HEK293T (cell line): Measurements from ENCODE around the gene SDR42E2.
A peak's percentile ranks its signal among the peaks of the same experiment; 100 is the strongest.

Source experiments
- CTCF ChIA-PET: fragments of 350-600 bp; formaldehyde crosslinking; extraction: SDS; loops from one replicate; lab custom pipeline; 2021; ENCODE audit warnings: antibody characterized with exemption, inconsistent platforms; lab: Yijun Ruan, JAX
- POLR2A ChIA-PET: fragments of 350-600 bp; formaldehyde crosslinking; extraction: SDS; loops from one replicate; lab custom pipeline; 2020; ENCODE audit warnings: antibody characterized with exemption, inconsistent platforms; lab: Yijun Ruan, JAX
- DNase-seq: peaks from one replicate; pipeline ENCODE4 v3.0.0; 2012; ENCODE audit warnings: mixed read lengths; ENCODE audit errors: extremely low spot score
- ARNT ChIP-seq: fragments of 450-650 bp; IDR thresholded peaks from 2 replicates; pipeline ENCODE4 v1.6.1; 2017; ENCODE audit warnings: mild to moderate bottlenecking
- BHLHE40 ChIP-seq: fragments of 450-650 bp; IDR thresholded peaks from 2 replicates; pipeline ENCODE4 v1.6.1; 2016; ENCODE audit warnings: mild to moderate bottlenecking, moderate library complexity, borderline replicate concordance
- CTBP1 ChIP-seq: fragments of 450-650 bp; IDR thresholded peaks from 2 replicates; pipeline ENCODE4 v1.6.1; 2016; ENCODE audit warnings: borderline replicate concordance
- ELF4 ChIP-seq: fragments of 450-650 bp; IDR thresholded peaks from 2 replicates; pipeline ENCODE4 v1.6.1; 2017; ENCODE audit warnings: antibody characterized with exemption
- FOXA1 ChIP-seq: fragments of 450-650 bp; IDR thresholded peaks from 2 replicates; pipeline ENCODE4 v1.6.1; 2016; ENCODE audit warnings: mild to moderate bottlenecking
- FOXK2 ChIP-seq: fragments of 450-650 bp; IDR thresholded peaks from 2 replicates; pipeline ENCODE4 v1.6.1; 2016; ENCODE audit warnings: mild to moderate bottlenecking
- FOXM1 ChIP-seq: fragments of 450-650 bp; IDR thresholded peaks from 2 replicates; pipeline ENCODE4 v1.6.1; 2017; ENCODE audit warnings: mild to moderate bottlenecking, borderline replicate concordance
- HDGF ChIP-seq: fragments of 450-650 bp; IDR thresholded peaks from 2 replicates; pipeline ENCODE4 v1.6.1; 2017; ENCODE audit warnings: antibody characterized with exemption, borderline replicate concordance
- L3MBTL2 ChIP-seq: fragments of 450-650 bp; conservative IDR thresholded peaks from 2 replicates; pipeline ENCODE4 v1.6.1; 2016; ENCODE audit warnings: mild to moderate bottlenecking
- LEF1 ChIP-seq: fragments of 450-650 bp; IDR thresholded peaks from 2 replicates; pipeline ENCODE4 v1.6.1; 2017; ENCODE audit warnings: mild to moderate bottlenecking, borderline replicate concordance
- NFRKB ChIP-seq: fragments of 450-650 bp; IDR thresholded peaks from 2 replicates; pipeline ENCODE4 v1.6.1; 2016; ENCODE audit warnings: mild to moderate bottlenecking, moderate library complexity
- SP1 ChIP-seq: fragments of 450-650 bp; IDR thresholded peaks from 2 replicates; pipeline ENCODE4 v1.6.1; 2017
- SUZ12 ChIP-seq: fragments of 450-650 bp; IDR thresholded peaks from 2 replicates; pipeline ENCODE4 v1.6.1; 2016; ENCODE audit warnings: mild to moderate bottlenecking
- TARDBP ChIP-seq: fragments of 450-650 bp; IDR thresholded peaks from 2 replicates; pipeline ENCODE4 v1.6.1; 2016
- ZNF384 ChIP-seq: fragments of 450-650 bp; IDR thresholded peaks from 2 replicates; pipeline ENCODE4 v1.6.1; 2016
- TF ChIP-seq, protein P1 (sequence below): fragments of 450-650 bp; IDR thresholded peaks from 2 replicates; pipeline ENCODE4 v1.6.1; 2016

The SDR42E2 gene

DNA sequence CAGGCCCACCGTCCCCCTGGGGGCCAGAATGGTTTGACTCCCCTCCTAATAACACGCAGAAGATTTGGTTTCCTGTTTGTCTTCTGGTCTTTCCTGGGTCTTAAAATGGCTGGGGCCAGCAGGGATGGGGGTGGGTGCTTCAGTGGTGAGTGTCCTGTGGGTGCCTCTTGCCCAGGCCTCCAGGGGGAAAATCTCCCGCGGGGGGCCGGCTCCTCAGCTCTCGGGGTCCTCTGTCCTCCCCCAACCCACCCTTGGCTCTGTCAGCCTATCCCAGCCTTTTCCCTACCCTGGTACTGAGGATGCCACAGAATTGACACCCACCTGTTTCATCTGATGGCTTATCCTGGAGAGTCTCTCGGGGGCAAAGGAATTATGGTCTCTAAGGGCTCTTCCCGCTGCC lies 23.8 kb upstream of the SDR42E2 start:
- TF ChIP-seq LEF1 (no peak), FOXK2 (no peak), FOXA1 (no peak)
- no peak for DNase-seq
- POLR2A ChIA-PET, result no interaction called here
- CTCF ChIA-PET, result no interaction called here

DNA sequence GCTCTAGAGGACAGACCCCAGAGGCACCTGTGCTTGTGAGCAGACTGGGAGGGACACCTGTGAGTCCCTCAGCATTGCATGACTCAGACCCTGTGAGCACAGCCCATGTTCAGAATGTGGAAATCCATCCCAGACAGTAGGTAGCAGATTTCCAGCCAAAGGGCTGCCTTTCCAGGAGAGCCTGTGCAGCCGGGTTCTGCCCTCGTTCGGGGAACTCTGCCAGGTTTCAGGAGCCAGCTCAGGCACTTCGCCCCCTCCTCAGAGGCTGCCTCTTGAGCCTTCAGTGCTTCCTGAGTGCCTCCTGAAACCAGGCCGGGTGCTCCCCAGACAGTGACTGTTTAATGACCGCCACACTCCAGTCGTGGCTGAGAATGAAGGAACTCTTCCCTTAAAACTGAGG lies 23.3 kb upstream of the SDR42E2 start:
- no peak for DNase-seq
- TF ChIP-seq CTBP1, result no peak
- TF ChIP-seq BHLHE40, result no peak
- POLR2A ChIA-PET, result no interaction called here
- CTCF ChIA-PET, result interaction anchor here (1.4 kb wide), 1 partner anchor 44 kb away, joined by 3 read pairs; no protein-coding TSS in a partner anchor

DNA sequence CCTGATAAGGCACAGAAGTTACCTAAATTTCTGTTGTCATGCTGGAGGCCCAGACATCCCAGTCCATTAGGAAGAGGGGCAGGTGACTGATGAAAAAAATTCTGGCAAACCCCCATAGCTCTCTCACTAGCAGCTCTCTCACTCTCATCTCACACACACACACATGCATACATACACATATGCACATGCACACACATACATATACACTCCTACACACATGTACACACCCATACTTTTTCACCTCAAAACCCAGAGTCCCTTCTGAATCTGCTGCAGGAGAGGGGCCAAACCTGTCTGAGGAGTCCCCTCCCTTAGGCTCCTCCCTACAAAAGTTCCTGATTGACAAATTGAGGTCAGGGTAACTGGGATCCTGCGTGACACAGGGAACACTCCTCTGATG lies 22.6 kb upstream of the SDR42E2 start:
- DNase-seq, result no peak
- ChIA-PET CTCF (interaction anchor here (0.6 to 1.4 kb wide), 3 partner anchors 8 to 43 kb away, joined by 3 read pairs; no protein-coding TSS in a partner anchor), POLR2A (no interaction called here)
- no peak for TF ChIP-seq ZNF384
- TF ChIP-seq, protein P1, sequence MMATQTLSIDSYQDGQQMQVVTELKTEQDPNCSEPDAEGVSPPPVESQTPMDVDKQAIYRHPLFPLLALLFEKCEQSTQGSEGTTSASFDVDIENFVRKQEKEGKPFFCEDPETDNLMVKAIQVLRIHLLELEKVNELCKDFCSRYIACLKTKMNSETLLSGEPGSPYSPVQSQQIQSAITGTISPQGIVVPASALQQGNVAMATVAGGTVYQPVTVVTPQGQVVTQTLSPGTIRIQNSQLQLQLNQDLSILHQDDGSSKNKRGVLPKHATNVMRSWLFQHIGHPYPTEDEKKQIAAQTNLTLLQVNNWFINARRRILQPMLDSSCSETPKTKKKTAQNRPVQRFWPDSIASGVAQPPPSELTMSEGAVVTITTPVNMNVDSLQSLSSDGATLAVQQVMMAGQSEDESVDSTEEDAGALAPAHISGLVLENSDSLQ, result no peak
- TF ChIP-seq TARDBP, result no peak
- TF ChIP-seq FOXK2, result no peak
- no peak for TF ChIP-seq NFRKB
- no peak for TF ChIP-seq SUZ12
- no peak for TF ChIP-seq HDGF
- no peak for TF ChIP-seq L3MBTL2
- TF ChIP-seq ELF4, result no peak
- TF ChIP-seq SP1, result no peak
- TF ChIP-seq BHLHE40, result no peak
- TF ChIP-seq CTBP1, result no peak
- no peak for TF ChIP-seq LEF1
- no peak for TF ChIP-seq ARNT
- TF ChIP-seq FOXA1, result no peak
- no peak for TF ChIP-seq FOXM1

DNA sequence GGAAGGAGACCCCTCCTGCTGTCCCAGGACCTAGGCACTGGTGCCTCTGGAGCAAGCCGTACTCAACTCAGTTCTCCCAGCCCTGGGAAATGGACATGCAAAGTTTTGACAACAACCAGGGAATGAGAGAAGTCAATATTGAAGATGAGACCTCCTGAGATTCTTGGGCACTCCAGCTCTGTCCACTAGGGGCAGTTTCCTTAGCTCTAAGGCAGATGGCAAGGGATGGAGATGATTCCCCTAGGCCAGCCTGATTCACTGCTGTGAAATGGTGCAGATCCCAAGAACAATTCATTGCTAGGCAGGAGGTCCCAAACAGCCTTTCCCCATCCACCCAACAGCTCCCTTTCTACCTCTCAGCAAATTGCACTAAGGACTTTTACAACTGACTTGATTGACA lies 20.5 kb upstream of the SDR42E2 start:
- ChIA-PET POLR2A (no interaction called here), CTCF (interaction anchor here (0.5 to 1.5 kb wide), 8 partner anchors 9 to 1298 kb away, joined by 3 to 5 read pairs (median 4); no protein-coding TSS in a partner anchor)
- no peak for TF ChIP-seq ZNF384
- TF ChIP-seq, protein P1, result peak; percentile 42; the same call in 1 of the 2 replicates
- peak; percentile 67 for DNase-seq

DNA sequence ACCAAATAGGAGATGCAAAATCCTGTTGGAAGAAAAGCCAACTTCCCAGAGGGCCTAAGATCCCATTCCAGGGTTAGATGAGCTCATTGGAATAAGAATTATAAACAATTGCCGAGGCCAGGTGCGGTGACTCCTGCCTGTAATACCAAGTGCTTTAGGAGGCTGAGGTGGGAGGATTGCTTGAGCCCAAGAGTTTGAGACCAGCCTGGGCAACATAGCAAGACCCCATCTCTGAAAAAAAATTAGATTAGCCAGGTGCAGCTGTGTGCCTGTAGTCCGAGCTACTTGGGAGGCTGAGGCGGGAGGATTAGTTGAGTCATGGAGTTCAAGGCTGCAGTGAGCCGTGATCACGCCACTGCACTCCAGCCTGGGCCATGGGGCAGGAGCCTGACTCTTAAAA lies 17.8 kb upstream of the SDR42E2 start:
- no peak for DNase-seq
- POLR2A ChIA-PET, result no interaction called here
- CTCF ChIA-PET, result interaction anchor here (0.5 kb wide), 1 partner anchor 121 kb away, joined by 3 read pairs; no protein-coding TSS in a partner anchor
- no peak for TF ChIP-seq SP1
- no peak for TF ChIP-seq L3MBTL2
- TF ChIP-seq NFRKB, result no peak
- no peak for TF ChIP-seq ARNT
- TF ChIP-seq BHLHE40, result no peak
- TF ChIP-seq CTBP1, result no peak
- TF ChIP-seq HDGF, result no peak
- TF ChIP-seq TARDBP, result no peak
- no peak for TF ChIP-seq FOXA1
- no peak for TF ChIP-seq LEF1
- TF ChIP-seq ZNF384, result no peak
- TF ChIP-seq, protein P1, result no peak
- no peak for TF ChIP-seq FOXK2
- TF ChIP-seq ELF4, result no peak
- no peak for TF ChIP-seq FOXM1
- TF ChIP-seq SUZ12, result no peak

DNA sequence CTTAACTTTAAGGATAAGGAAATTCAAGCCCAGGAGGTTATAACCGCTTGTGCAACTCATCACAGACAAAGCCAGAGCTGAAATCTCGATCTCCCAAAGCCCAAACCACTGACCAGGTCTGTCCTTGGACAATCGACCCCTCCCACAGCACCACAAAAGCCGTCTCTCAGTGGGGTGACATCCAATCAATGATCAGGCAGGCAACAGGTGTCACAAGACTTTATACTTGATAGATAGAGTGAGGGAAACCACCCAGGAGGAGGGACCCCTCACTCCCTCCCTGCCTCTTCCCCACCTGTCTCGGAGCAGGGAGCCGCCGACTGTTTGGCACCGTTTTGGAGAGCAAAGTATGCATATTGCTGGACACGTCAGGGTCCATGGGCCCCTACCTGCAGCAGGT lies 14.5 kb upstream of the SDR42E2 start:
- POLR2A ChIA-PET, result no interaction called here
- no peak for TF ChIP-seq HDGF
- TF ChIP-seq NFRKB, result no peak
- TF ChIP-seq L3MBTL2, result no peak
- no peak for TF ChIP-seq FOXA1
- no peak for TF ChIP-seq CTBP1
- TF ChIP-seq ELF4, result no peak
- no peak for TF ChIP-seq BHLHE40
- TF ChIP-seq FOXM1, result no peak
- no peak for TF ChIP-seq FOXK2
- no peak for TF ChIP-seq ZNF384
- TF ChIP-seq SUZ12, result no peak
- CTCF ChIA-PET, result no interaction called here
- no peak for DNase-seq
